Neuron (in vitro differentiated cells): ENCODE results near the gene RPL9.
"Not testable (repeated sequence)": the region's sequence is repeated elsewhere in the genome, so short reads cannot be mapped to it uniquely, and the experiment has no call there.

Experiments
- H2AFZ ChIP-seq: one replicate; pipeline ENCODE4 v1.6.1; 2013; ENCODE audit warnings: low read depth, mild to moderate bottlenecking, inconsistent platforms, low read length, moderate library complexity
- H3K27me3 ChIP-seq: one replicate; pipeline ENCODE4 v1.6.1; 2013; ENCODE audit warnings: low read length; ENCODE audit not compliant: insufficient read depth
- H3K36me3 ChIP-seq: one replicate; pipeline ENCODE4 v1.6.1; 2013; ENCODE audit warnings: low read length; ENCODE audit not compliant: insufficient read depth
- H3K4me1 ChIP-seq: one replicate; pipeline ENCODE4 v1.6.1; 2013; ENCODE audit warnings: low read length; ENCODE audit not compliant: insufficient read depth
- H3K4me3 ChIP-seq: 2 replicates; pipeline ENCODE4 v1.5.1; 2013; ENCODE audit warnings: mild to moderate bottlenecking, low read length, moderate library complexity
- H3K9me3 ChIP-seq: one replicate; pipeline ENCODE4 v1.6.1; 2013; ENCODE audit warnings: low read length

The RPL9 gene

GRCh38 chr4:39458505-39459300 lies at the start of gene RPL9, which contains the start of gene LIAS:
TSS of gene RPL9 (minus strand) at chr4:39458922. CDS start at chr4:39458439, 483 bp downstream.
TSS of gene LIAS (plus strand) at chr4:39459056. CDS start at chr4:39459118, 62 bp downstream.
- Histone ChIP-seq H2AFZ (peak within 1 kb of the TSS; percentile 68), H3K27me3 (no peaks in the 10 kb centered on the region), H3K36me3 (peaks cover 51% of the 10 kb centered on the region), H3K4me3 (peak within 1 kb of the TSS; percentile 70), H3K9me3 (no peaks in the 10 kb centered on the region), H3K4me1 (peaks cover 19% of the 10 kb centered on the region)

DNA sequence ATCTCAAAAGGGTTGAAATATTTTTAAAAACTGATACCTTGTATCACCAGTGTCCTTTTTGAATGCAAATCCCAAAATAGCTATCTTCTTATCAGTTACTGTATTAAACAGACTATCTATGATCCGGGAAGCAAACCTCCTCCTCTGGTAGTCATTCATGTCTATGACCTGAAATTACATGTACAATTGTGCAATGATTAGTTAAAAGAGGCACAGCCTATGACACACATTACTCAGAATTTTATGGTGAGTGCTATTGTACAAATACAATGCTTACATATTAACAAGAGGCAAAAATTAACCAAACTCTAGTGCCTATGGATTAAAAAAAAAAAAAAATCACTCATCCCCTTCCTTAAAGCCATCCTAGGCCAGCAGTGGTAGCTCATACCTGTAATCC lies 46.9 kb upstream of the RPL9 start:
- Histone ChIP-seq H3K9me3 (no peaks in the 10 kb centered on the region), H3K4me3 (no peak overlapping the region), H2AFZ (no peak overlapping the region), H3K4me1 (no peaks in the 10 kb centered on the region), H3K36me3 (peaks cover 82% of the 10 kb centered on the region), H3K27me3 (no peaks in the 10 kb centered on the region)

DNA sequence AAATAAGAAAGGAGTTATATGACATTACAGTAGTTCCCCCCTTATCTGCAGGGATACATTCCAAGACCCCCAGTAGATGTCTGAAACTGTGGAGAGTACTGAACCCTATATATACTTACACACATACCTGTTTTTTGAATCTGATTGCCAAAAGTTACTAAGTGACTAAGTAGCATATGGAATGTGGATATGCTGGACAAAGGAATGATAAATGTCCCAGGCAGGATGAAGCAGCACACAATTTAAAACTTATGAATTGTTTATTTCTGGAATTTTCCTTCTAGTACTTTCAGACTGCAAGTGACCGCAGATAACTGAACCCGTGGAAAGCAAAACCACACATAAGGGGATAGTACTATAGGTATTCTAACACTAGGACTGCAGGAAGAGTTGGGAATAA lies 45.8 kb upstream of the RPL9 start:
- Histone ChIP-seq H3K4me1 (no peaks in the 10 kb centered on the region), H3K36me3 (peaks cover 76% of the 10 kb centered on the region), H3K27me3 (no peaks in the 10 kb centered on the region), H2AFZ (no peak overlapping the region), H3K9me3 (no peaks in the 10 kb centered on the region), H3K4me3 (no peak overlapping the region)

- H3K9me3 ChIP-seq, H2AFZ ChIP-seq, H3K4me3 ChIP-seq, H3K27me3 ChIP-seq, H3K4me1 ChIP-seq: not testable (repeated sequence)
- peaks cover 71% of the 10 kb centered on the region for H3K36me3 ChIP-seq
Observed at GRCh38 chr4:39502664-39503035, 43.9 kb upstream of the RPL9 start.

GRCh38 chr4:39502019-39502663 lies 43.4 kb upstream of the RPL9 start:
- H3K36me3 ChIP-seq = peaks cover 68% of the 10 kb centered on the region
- H2AFZ ChIP-seq = no peak overlapping the region
- H3K9me3 ChIP-seq = no peaks in the 10 kb centered on the region
- H3K27me3 ChIP-seq = no peaks in the 10 kb centered on the region
- H3K4me3 ChIP-seq = no peak overlapping the region
- H3K4me1 ChIP-seq = no peaks in the 10 kb centered on the region

GRCh38 chr4:39498727-39499020 lies 40.0 kb upstream of the RPL9 start:
- H3K4me1 ChIP-seq = no peaks in the 10 kb centered on the region

GRCh38 chr4:39497909-39498726 lies 39.4 kb upstream of the RPL9 start:
- no peak overlapping the region for H2AFZ ChIP-seq
- H3K4me1 ChIP-seq = no peaks in the 10 kb centered on the region
- no peaks in the 10 kb centered on the region for H3K9me3 ChIP-seq
- H3K27me3 ChIP-seq = no peaks in the 10 kb centered on the region
- no peak overlapping the region for H3K4me3 ChIP-seq
- H3K36me3 ChIP-seq = peaks cover 31% of the 10 kb centered on the region

More at GRCh38 chr4:39498727-39499020, 40.0 kb upstream of the RPL9 start:
- H2AFZ ChIP-seq = no peak overlapping the region
- no peaks in the 10 kb centered on the region for H3K9me3 ChIP-seq
- H3K27me3 ChIP-seq = no peaks in the 10 kb centered on the region
- peaks cover 36% of the 10 kb centered on the region for H3K36me3 ChIP-seq
- no peak overlapping the region for H3K4me3 ChIP-seq

DNA sequence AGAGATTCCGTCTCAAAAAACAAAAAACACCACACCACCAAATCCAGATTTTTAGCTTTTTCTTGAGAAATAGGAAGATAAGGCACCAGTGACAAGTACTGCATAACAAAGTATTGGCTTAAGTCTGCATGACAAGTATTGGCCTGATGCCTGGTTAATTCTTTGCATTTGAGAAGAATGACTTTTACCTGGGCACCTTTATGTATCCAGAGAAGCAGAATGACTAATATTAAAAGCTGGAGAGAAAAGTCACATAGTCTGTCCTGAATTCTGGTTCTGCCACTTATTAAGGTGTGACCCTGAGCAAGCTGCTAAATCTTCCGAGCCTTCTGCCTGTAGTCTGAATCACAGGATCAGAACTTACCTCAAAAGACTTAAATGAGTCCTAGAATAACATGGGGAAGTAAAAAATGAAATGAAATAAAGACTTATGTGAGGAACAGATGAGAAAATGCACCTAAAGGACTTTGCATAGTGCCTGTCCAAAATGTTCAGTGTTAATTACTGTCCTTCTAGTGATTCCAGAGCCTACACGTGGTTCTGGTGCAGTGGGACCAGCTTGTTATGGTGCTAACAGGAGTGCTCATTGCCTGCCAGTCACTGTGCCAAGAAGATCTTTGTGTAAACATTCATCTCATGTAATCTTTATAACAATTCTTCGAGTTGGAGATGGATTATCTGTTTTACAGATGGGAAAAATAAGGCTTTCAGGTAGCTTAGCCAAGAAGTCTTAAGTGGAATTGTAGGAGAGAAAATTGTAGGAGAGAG lies 36.9 kb upstream of the RPL9 start:
- H3K9me3 ChIP-seq = no peaks in the 10 kb centered on the region
- H3K27me3 ChIP-seq = no peaks in the 10 kb centered on the region
- H3K4me1 ChIP-seq = no peaks in the 10 kb centered on the region
- peaks cover 18% of the 10 kb centered on the region for H3K36me3 ChIP-seq
- H3K4me3 ChIP-seq = no peak overlapping the region
- H2AFZ ChIP-seq = no peak overlapping the region

DNA sequence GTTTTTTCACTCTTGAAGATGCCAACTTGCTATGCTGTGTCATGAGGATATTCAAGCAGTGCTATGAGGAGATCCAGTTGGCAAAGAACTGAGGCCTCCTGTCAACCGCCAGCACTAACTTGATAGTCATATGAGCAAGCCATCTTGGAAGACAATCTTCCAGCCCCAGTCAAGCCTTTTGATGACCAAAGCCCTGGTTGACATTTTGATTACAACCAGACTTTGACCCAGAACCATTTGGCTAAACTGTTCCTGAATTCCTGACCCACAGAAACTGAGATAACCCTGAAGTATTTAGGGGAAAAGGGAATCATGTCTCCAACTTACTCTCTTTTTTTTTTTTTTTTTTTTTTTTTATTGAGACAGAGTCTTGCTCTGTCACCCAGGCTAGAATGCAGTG lies 35.6 kb upstream of the RPL9 start:
- Histone ChIP-seq H3K9me3 (no peaks in the 10 kb centered on the region), H2AFZ (no peak overlapping the region), H3K27me3 (no peaks in the 10 kb centered on the region), H3K36me3 (peaks cover 14% of the 10 kb centered on the region), H3K4me1 (no peaks in the 10 kb centered on the region), H3K4me3 (no peak overlapping the region)

GRCh38 chr4:39490322-39490721 lies 31.6 kb upstream of the RPL9 start:
- Histone ChIP-seq H3K9me3 (no peaks in the 10 kb centered on the region), H3K4me1 (no peaks in the 10 kb centered on the region), H2AFZ (no peak overlapping the region), H3K27me3 (no peaks in the 10 kb centered on the region), H3K36me3 (no peaks in the 10 kb centered on the region), H3K4me3 (no peak overlapping the region)

- no peaks in the 10 kb centered on the region for H3K4me1 ChIP-seq
- no peaks in the 10 kb centered on the region for H3K9me3 ChIP-seq
- no peaks in the 10 kb centered on the region for H3K27me3 ChIP-seq
- H3K4me3 ChIP-seq = no peak overlapping the region
- H3K36me3 ChIP-seq = no peaks in the 10 kb centered on the region
- no peak overlapping the region for H2AFZ ChIP-seq
Observed at GRCh38 chr4:39486221-39486804, 27.6 kb upstream of the RPL9 start.

GRCh38 chr4:39484582-39485272 lies 26.0 kb upstream of the RPL9 start:
- Histone ChIP-seq H3K4me3 (no peak overlapping the region), H3K4me1 (no peaks in the 10 kb centered on the region), H3K9me3 (peaks cover 5% of the 10 kb centered on the region), H3K36me3 (no peaks in the 10 kb centered on the region), H2AFZ (no peak overlapping the region), H3K27me3 (no peaks in the 10 kb centered on the region)
